Neural cell (in vitro differentiated cells): Measurements from ENCODE around the gene ATG2A. TPM values are rescaled to one million over a fixed set of nuclear protein-coding genes. Genes with fewer than 3 reads are reported as not detected.

ENCODE experiments used
- H2AFZ ChIP-seq: fragments of 200-600, 300-800 bp; sonication (generic), shearing (Covaris generic); 2 replicates; pipeline ENCODE4 v1.6.0; 2014; ENCODE audit warnings: low read depth, mild to moderate bottlenecking, antibody characterized with exemption, low read length, moderate library complexity
- H3F3A ChIP-seq: fragments of 200-600 bp; shearing (Covaris generic); 2 replicates; pipeline ENCODE4 v1.6.1; 2016; ENCODE audit warnings: mild to moderate bottlenecking, moderate library complexity, mixed read lengths, antibody characterized with exemption, low read length; ENCODE audit not compliant: insufficient read depth, poor library complexity, severe bottlenecking
- H3K27ac ChIP-seq: fragments of 200-600, 300-800 bp; sonication (generic), shearing (Covaris generic); 2 replicates; pipeline ENCODE4 v1.5.1; 2014; ENCODE audit warnings: mild to moderate bottlenecking, low read length, moderate library complexity
- H3K27me3 ChIP-seq: fragments of 300-800, 200-600 bp; sonication (generic), shearing (Covaris generic); 2 replicates; pipeline ENCODE4 v1.6.0; 2014; ENCODE audit warnings: mild to moderate bottlenecking, low read depth, low read length, moderate library complexity; ENCODE audit not compliant: insufficient read depth
- H3K36me3 ChIP-seq: fragments of 300-800, 200-600 bp; sonication (generic), shearing (Covaris generic); 2 replicates; pipeline ENCODE4 v1.5.1; 2014; ENCODE audit warnings: mild to moderate bottlenecking, antibody characterized with exemption, low read length, moderate library complexity; ENCODE audit not compliant: insufficient read depth
- H3K4me2 ChIP-seq: fragments of 300-800, 200-600 bp; sonication (generic), shearing (Covaris generic); 2 replicates; pipeline ENCODE4 v1.6.0; 2014; ENCODE audit warnings: mild to moderate bottlenecking, low read length
- H3K4me3 ChIP-seq: fragments of 300-800, 200-600 bp; sonication (generic), shearing (Covaris generic); 2 replicates; pipeline ENCODE4 v1.5.1; 2014; ENCODE audit warnings: mild to moderate bottlenecking, low read length, moderate library complexity
- H3K79me2 ChIP-seq: fragments of 200-600 bp; shearing (Covaris generic); replicated peaks from 2 replicates; pipeline ENCODE4 v1.6.0; 2014; ENCODE audit warnings: mild to moderate bottlenecking, low read length, moderate library complexity; ENCODE audit not compliant: insufficient read depth
- H3K9ac ChIP-seq: fragments of 300-800, 200-600 bp; sonication (generic), shearing (Covaris generic); 2 replicates; pipeline ENCODE4 v1.6.1; 2016; ENCODE audit warnings: mild to moderate bottlenecking, low read length, mixed read lengths
- H3K9me2 ChIP-seq: fragments of 200-600 bp; shearing (Covaris generic); 2 replicates; pipeline ENCODE4 v1.6.1; 2016; ENCODE audit warnings: mild to moderate bottlenecking, low read length, mixed read lengths; ENCODE audit not compliant: insufficient read depth
- H3K9me3 ChIP-seq: fragments of 200-600, 300-800 bp; sonication (generic), shearing (Covaris generic); 2 replicates; pipeline ENCODE4 v1.6.1; 2016; ENCODE audit warnings: mild to moderate bottlenecking, mixed run types, low read length, moderate library complexity, mixed read lengths
- H4K20me1 ChIP-seq: fragments of 200-600 bp; shearing (Covaris generic); 2 replicates; pipeline ENCODE4 v1.6.1; 2016; ENCODE audit warnings: mild to moderate bottlenecking, mixed run types; ENCODE audit not compliant: insufficient read depth
- EP300 ChIP-seq: fragments of 450-650 bp; conservative IDR thresholded peaks from 2 replicates; pipeline ENCODE4 v1.6.1; 2014; ENCODE audit warnings: antibody characterized with exemption, mild to moderate bottlenecking, moderate library complexity; ENCODE audit not compliant: poor library complexity, severe bottlenecking
- EZH2 ChIP-seq: fragments of 200-600, 300-800 bp; shearing (Covaris generic), sonication (generic); IDR thresholded peaks from 2 replicates; pipeline ENCODE4 v1.6.1; 2014; ENCODE audit warnings: antibody characterized with exemption, low read length, borderline replicate concordance, mild to moderate bottlenecking; ENCODE audit not compliant: insufficient read depth, poor library complexity, severe bottlenecking
- MXI1 ChIP-seq: fragments of 450-650 bp; conservative IDR thresholded peaks from 2 replicates; pipeline ENCODE4 v1.6.1; 2014; ENCODE audit warnings: antibody characterized with exemption, mild to moderate bottlenecking; ENCODE audit not compliant: poor library complexity, severe bottlenecking
- POLR2AphosphoS5 ChIP-seq: IDR thresholded peaks from 2 replicates; pipeline ENCODE4 v1.6.1; 2012
- RAD21 ChIP-seq: fragments of 450-650 bp; conservative IDR thresholded peaks from 2 replicates; pipeline ENCODE4 v1.6.1; 2014; ENCODE audit warnings: antibody characterized with exemption, mild to moderate bottlenecking, moderate library complexity
- SMC3 ChIP-seq: fragments of 450-650 bp; conservative IDR thresholded peaks from 2 replicates; pipeline ENCODE4 v1.6.1; 2014; ENCODE audit warnings: antibody characterized with exemption, mild to moderate bottlenecking, moderate library complexity; ENCODE audit not compliant: poor library complexity
- TAF1 ChIP-seq: IDR thresholded peaks from 2 replicates; pipeline ENCODE4 v1.6.1; 2012; ENCODE audit warnings: low read depth
- polyA plus RNA-seq: library from polyadenylated mRNA; depleted of rRNA; stranded (reverse); fragments of >200 nt; gene quantifications from 2 replicates; pipeline ENCODE4 v1.2.3, GENCODE V29; 2014
- TF ChIP-seq, protein P1 (sequence below): fragments of 450-650 bp; IDR thresholded peaks from 2 replicates; pipeline ENCODE4 v1.5.1; 2014; ENCODE audit warnings: antibody characterized with exemption, mild to moderate bottlenecking, moderate library complexity; ENCODE audit not compliant: poor library complexity, severe bottlenecking
- TF ChIP-seq, protein P2 (sequence below): IDR thresholded peaks from 2 replicates; pipeline ENCODE4 v1.6.1; 2012; ENCODE audit warnings: borderline replicate concordance

ATG2A gene
- polyA plus RNA-seq, 1 donor from 2014 or later: 7.5 TPM

DNA sequence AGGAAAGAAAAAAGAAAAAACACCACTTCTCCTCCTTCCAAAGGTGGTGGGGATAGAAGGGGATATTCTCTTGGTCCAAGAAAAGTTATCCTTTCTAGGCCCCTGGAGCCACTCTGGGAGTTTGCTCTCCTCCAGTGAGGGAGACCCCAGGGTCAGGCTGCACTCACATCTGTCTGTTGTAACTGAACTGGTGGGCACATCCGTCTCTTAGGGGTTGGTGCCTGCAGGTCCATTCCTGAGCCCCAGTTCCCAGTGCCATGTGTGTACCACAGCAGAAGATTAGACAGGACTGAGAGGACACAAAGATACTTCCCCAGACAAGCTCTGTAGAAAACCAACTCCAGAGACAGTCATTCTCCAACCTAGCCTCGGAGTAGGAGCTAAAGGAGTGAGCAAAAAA, 3.1 kb upstream of the ATG2A start:
- Histone ChIP-seq H3K27me3 (no peaks in the 10 kb centered on the region), H3K9me2 (no peaks in the 10 kb centered on the region), H3K79me2 (peaks cover 7% of the 10 kb centered on the region), H3K9ac (no peak overlapping the region), H2AFZ (no peak overlapping the region), H3K4me3 (no peak overlapping the region), H4K20me1 (no peaks in the 10 kb centered on the region), H3K4me2 (no peak overlapping the region), H3F3A (no peaks in the 10 kb centered on the region), H3K9me3 (no peaks in the 10 kb centered on the region), H3K36me3 (no peaks in the 10 kb centered on the region), H3K27ac (no peak overlapping the region)
- TF ChIP-seq SMC3 (no peak), TAF1 (no peak), EZH2 (no peak), EP300 (no peak), RAD21 (no peak), POLR2AphosphoS5 (no peak), MXI1 (no peak)
- TF ChIP-seq, protein P1, sequence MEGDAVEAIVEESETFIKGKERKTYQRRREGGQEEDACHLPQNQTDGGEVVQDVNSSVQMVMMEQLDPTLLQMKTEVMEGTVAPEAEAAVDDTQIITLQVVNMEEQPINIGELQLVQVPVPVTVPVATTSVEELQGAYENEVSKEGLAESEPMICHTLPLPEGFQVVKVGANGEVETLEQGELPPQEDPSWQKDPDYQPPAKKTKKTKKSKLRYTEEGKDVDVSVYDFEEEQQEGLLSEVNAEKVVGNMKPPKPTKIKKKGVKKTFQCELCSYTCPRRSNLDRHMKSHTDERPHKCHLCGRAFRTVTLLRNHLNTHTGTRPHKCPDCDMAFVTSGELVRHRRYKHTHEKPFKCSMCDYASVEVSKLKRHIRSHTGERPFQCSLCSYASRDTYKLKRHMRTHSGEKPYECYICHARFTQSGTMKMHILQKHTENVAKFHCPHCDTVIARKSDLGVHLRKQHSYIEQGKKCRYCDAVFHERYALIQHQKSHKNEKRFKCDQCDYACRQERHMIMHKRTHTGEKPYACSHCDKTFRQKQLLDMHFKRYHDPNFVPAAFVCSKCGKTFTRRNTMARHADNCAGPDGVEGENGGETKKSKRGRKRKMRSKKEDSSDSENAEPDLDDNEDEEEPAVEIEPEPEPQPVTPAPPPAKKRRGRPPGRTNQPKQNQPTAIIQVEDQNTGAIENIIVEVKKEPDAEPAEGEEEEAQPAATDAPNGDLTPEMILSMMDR: no peak
- TF ChIP-seq, protein P2, sequence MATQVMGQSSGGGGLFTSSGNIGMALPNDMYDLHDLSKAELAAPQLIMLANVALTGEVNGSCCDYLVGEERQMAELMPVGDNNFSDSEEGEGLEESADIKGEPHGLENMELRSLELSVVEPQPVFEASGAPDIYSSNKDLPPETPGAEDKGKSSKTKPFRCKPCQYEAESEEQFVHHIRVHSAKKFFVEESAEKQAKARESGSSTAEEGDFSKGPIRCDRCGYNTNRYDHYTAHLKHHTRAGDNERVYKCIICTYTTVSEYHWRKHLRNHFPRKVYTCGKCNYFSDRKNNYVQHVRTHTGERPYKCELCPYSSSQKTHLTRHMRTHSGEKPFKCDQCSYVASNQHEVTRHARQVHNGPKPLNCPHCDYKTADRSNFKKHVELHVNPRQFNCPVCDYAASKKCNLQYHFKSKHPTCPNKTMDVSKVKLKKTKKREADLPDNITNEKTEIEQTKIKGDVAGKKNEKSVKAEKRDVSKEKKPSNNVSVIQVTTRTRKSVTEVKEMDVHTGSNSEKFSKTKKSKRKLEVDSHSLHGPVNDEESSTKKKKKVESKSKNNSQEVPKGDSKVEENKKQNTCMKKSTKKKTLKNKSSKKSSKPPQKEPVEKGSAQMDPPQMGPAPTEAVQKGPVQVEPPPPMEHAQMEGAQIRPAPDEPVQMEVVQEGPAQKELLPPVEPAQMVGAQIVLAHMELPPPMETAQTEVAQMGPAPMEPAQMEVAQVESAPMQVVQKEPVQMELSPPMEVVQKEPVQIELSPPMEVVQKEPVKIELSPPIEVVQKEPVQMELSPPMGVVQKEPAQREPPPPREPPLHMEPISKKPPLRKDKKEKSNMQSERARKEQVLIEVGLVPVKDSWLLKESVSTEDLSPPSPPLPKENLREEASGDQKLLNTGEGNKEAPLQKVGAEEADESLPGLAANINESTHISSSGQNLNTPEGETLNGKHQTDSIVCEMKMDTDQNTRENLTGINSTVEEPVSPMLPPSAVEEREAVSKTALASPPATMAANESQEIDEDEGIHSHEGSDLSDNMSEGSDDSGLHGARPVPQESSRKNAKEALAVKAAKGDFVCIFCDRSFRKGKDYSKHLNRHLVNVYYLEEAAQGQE: no peak

DNA sequence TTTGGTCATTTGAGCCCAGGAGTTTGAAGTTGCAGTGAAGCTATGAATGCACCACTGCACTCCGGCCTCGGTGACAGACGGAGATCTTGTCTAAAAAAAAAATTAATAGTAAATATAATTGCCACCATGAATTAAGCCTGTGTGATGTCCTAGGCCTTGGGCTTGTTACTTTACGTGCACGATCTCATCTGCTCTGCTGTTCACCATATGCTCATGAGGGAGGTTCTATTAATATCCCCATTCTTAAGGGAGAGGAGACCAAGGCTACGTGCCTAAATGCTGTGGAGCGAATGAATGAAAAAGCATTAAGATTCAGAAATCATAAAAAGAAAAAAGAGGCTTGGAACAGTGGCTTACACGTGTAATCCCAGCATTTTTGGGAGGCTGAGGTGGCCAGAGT, 2.6 kb upstream of the ATG2A start:
- Histone ChIP-seq H3K27ac (no peak overlapping the region), H3F3A (no peaks in the 10 kb centered on the region), H3K9ac (no peak overlapping the region), H3K4me3 (no peak overlapping the region), H3K27me3 (no peaks in the 10 kb centered on the region), H4K20me1 (no peaks in the 10 kb centered on the region), H3K79me2 (peaks cover 7% of the 10 kb centered on the region), H3K36me3 (no peaks in the 10 kb centered on the region), H3K9me3 (no peaks in the 10 kb centered on the region), H2AFZ (no peak overlapping the region), H3K4me2 (no peak overlapping the region), H3K9me2 (no peaks in the 10 kb centered on the region)
- no peak for TF ChIP-seq EP300
- no peak for TF ChIP-seq SMC3
- TF ChIP-seq EZH2: no peak
- TF ChIP-seq MXI1: no peak
- no peak for TF ChIP-seq RAD21
- no peak for TF ChIP-seq POLR2AphosphoS5
- no peak for TF ChIP-seq TAF1
- TF ChIP-seq, protein P2: no peak
- TF ChIP-seq, protein P1: no peak
